ENCODE data around the gene CD27.
"Not testable (repeated sequence)": the region's sequence is repeated elsewhere in the genome, so short reads cannot be mapped to it uniquely, and the experiment has no call there.

The CD27 gene

GRCh38 chr12:6494968-6495367 is 50.2 kb downstream of the CD27 start:
- TF ChIP-seq ZC3H10 (CRISPR knock-in tag; IDR thresholded peaks at IDR 0.05) (no peak), ISL1 (CRISPR knock-in tag; IDR thresholded peaks at IDR 0.05) (no peak)
- ATAC-seq: no peak

- ATAC-seq: not testable (repeated sequence)
These were observed 52.5 kb downstream of the CD27 start for GRCh38 chr12:6497291-6497690.

- no peak for ATAC-seq
- TF ChIP-seq ZNF8 (CRISPR knock-in tag; IDR thresholded peaks at IDR 0.05) (no peak), ESRRG (CRISPR knock-in tag; IDR thresholded peaks at IDR 0.05) (no peak), TCF4 (CRISPR knock-in tag; IDR thresholded peaks at IDR 0.05; ENCODE audit: borderline replicate concordance) (no peak), OSR1 (CRISPR knock-in tag; IDR thresholded peaks at IDR 0.05) (no peak), ARNTL (CRISPR knock-in tag; IDR thresholded peaks at IDR 0.05; ENCODE audit: borderline replicate concordance, low read depth) (no peak), CSRNP3 (CRISPR knock-in tag; IDR thresholded peaks at IDR 0.05) (no peak), ISL1 (CRISPR knock-in tag; IDR thresholded peaks at IDR 0.05) (no peak), ZFP3 (CRISPR knock-in tag; IDR thresholded peaks at IDR 0.05) (no peak), CSDC2 (CRISPR knock-in tag; IDR thresholded peaks at IDR 0.05) (no peak), TSHZ2 (CRISPR knock-in tag; IDR thresholded peaks at IDR 0.05) (no peak), ZNF565 (CRISPR knock-in tag; conservative IDR thresholded peaks at IDR 0.05; ENCODE audit: low read depth) (no peak), TOX (CRISPR knock-in tag; IDR thresholded peaks at IDR 0.05; ENCODE audit: borderline replicate concordance) (no peak), BACH2 (CRISPR knock-in tag; IDR thresholded peaks at IDR 0.05; ENCODE audit: borderline replicate concordance) (no peak), GLIS3 (CRISPR knock-in tag; IDR thresholded peaks at IDR 0.05) (no peak), RARB (CRISPR knock-in tag; IDR thresholded peaks at IDR 0.05) (no peak), PPARA (CRISPR knock-in tag; IDR thresholded peaks at IDR 0.05; ENCODE audit: borderline replicate concordance) (no peak), SNAI2 (CRISPR knock-in tag; IDR thresholded peaks at IDR 0.05) (no peak), ZNF70 (CRISPR knock-in tag; IDR thresholded peaks at IDR 0.05) (no peak)
These were observed 55.7 kb downstream of the CD27 start for GRCh38 chr12:6500466-6500865.

All from SK-N-SH treated with all-trans-retinoic acid at 6 μM for 48 hours (cell line).